Limb (tissue), 2 donors: Measurements from ENCODE around the gene PRKCZ.
"Not testable (repeated sequence)": the region's sequence is repeated elsewhere in the genome, so short reads cannot be mapped to it uniquely, and the experiment has no call there.

Source experiments
- DNase-seq, 2 donors: peaks; one replicate each; pipeline ENCODE4 v3.0.0-alpha.2; 2016; ENCODE audit errors: extremely low spot score in 2 of 2

Gene PRKCZ

GRCh38 chr1:2115008-2115641 lies 64.9 kb downstream of the PRKCZ start:
- DNase-seq = no peak

GRCh38 chr1:2115702-2116341 lies 65.6 kb downstream of the PRKCZ start:
- DNase-seq = no peak

- DNase-seq = no peak
These were observed 69.7 kb downstream of the PRKCZ start for GRCh38 chr1:2119886-2120285.

GRCh38 chr1:2121101-2121691 lies 71.0 kb downstream of the PRKCZ start:
- no peak for DNase-seq

- DNase-seq = not testable (repeated sequence)
These were observed 71.6 kb downstream of the PRKCZ start for GRCh38 chr1:2121794-2122193.

- peak in 1 of 2 donors; percentile 32 for DNase-seq
These were observed 74.4 kb downstream of the PRKCZ start for GRCh38 chr1:2124446-2125198.

- peak in 1 of 2 donors; percentile 27 for DNase-seq
These were observed 75.4 kb downstream of the PRKCZ start for GRCh38 chr1:2125350-2126211.

GRCh38 chr1:2126331-2127186 lies 76.3 kb downstream of the PRKCZ start:
- no peak for DNase-seq

- no peak for DNase-seq
These were observed 77.3 kb downstream of the PRKCZ start for GRCh38 chr1:2127187-2128145.

GRCh38 chr1:2128189-2128901 lies 78.1 kb downstream of the PRKCZ start:
- no peak for DNase-seq

GRCh38 chr1:2129256-2129943 lies 79.2 kb downstream of the PRKCZ start:
- DNase-seq = no peak

- no peak for DNase-seq
These were observed 79.9 kb downstream of the PRKCZ start for GRCh38 chr1:2130156-2130555.

- DNase-seq = no peak
These were observed 80.7 kb downstream of the PRKCZ start for GRCh38 chr1:2130871-2131289.

GRCh38 chr1:2132222-2133038 lies 82.2 kb downstream of the PRKCZ start:
- DNase-seq = peak in 1 of 2 donors; percentile 44

- peak; percentile 98 for DNase-seq
These were observed 83.0 kb downstream of the PRKCZ start for GRCh38 chr1:2133039-2133878.

- no peak for DNase-seq
These were observed 83.6 kb downstream of the PRKCZ start for GRCh38 chr1:2133879-2134215.
